Measurements from ENCODE around the gene HGF.

The HGF gene

DNA sequence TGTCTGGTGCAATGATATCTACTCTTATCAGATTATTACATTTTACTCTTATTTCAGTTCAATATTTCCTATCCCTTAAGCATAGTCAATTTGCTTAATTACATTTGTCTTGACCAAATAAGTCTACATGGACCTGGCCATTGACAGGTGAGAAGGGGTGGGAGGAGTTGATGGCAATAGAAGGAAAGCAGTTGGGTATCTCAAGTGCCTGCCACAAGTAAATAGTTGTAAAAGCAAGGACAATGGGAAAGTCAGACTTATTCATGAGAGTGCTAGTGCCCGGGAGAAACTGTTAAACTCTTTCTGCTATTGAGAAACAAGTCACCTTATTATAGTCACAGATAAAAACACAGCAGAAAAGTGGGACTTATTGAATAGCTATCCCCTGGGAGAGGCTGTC, 32.4 kb upstream of the HGF start:
- H3K27me3 ChIP-seq (ENCODE audit: low read length), result no peaks in the 10 kb centered on the region

DNA sequence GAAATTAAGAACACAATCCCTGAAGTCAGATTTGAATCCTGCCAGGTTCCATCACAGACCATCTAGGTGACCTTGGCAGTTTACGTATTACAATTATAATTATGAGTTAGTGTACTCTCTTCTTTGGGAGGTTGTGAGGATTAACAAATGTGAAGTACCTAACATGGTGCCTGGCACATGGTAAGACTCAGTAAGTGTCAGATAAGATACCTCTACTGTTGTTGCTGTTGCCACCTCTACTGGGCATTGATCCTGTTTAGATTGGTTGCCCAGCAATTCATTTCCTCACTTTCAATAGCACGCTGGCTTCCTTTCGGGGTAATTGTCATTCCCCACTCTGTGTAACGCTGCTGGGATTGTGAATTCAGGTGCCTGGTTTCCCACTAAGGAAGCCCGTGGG, 31.7 kb upstream of the HGF start:
- H3K9me2 ChIP-seq (replicated peaks; ENCODE audit: insufficient read depth, low read length), result no peaks in the 10 kb centered on the region
- H3K9ac ChIP-seq (ENCODE audit: low read length), result no peak overlapping the region
- H3K36me3 ChIP-seq (ENCODE audit: low read length), result no peaks in the 10 kb centered on the region
- no peak overlapping the region for H2AFZ ChIP-seq (ENCODE audit: low read depth, low read length, severe bottlenecking)
- no peaks in the 10 kb centered on the region for H3K79me2 ChIP-seq (ENCODE audit: insufficient read depth, low read length)
- no peaks in the 10 kb centered on the region for H4K20me1 ChIP-seq (ENCODE audit: low read depth, low read length)
- no peaks in the 10 kb centered on the region for H3F3A ChIP-seq (ENCODE audit: insufficient read depth)
- no peak for TF ChIP-seq EZH2phosphoT487 (conservative IDR thresholded peaks at IDR 0.05; ENCODE audit: low read length)
- TF ChIP-seq, protein P1, sequence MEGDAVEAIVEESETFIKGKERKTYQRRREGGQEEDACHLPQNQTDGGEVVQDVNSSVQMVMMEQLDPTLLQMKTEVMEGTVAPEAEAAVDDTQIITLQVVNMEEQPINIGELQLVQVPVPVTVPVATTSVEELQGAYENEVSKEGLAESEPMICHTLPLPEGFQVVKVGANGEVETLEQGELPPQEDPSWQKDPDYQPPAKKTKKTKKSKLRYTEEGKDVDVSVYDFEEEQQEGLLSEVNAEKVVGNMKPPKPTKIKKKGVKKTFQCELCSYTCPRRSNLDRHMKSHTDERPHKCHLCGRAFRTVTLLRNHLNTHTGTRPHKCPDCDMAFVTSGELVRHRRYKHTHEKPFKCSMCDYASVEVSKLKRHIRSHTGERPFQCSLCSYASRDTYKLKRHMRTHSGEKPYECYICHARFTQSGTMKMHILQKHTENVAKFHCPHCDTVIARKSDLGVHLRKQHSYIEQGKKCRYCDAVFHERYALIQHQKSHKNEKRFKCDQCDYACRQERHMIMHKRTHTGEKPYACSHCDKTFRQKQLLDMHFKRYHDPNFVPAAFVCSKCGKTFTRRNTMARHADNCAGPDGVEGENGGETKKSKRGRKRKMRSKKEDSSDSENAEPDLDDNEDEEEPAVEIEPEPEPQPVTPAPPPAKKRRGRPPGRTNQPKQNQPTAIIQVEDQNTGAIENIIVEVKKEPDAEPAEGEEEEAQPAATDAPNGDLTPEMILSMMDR (IDR thresholded peaks at IDR 0.05; ENCODE audit: insufficient read depth, low read length, poor library complexity, severe bottlenecking), result no peak
- no peak overlapping the region for H3K27ac ChIP-seq (ENCODE audit: low read depth, low read length)
- H3K27me3 ChIP-seq (ENCODE audit: low read length), result no peaks in the 10 kb centered on the region
- no peak overlapping the region for H3K4me3 ChIP-seq (ENCODE audit: insufficient read depth, low read length, poor library complexity, severe bottlenecking)
- H3K9me3 ChIP-seq (ENCODE audit: insufficient read depth, low read length), result no peaks in the 10 kb centered on the region
- H3K4me2 ChIP-seq (ENCODE audit: low read depth, low read length, poor library complexity, severe bottlenecking), result no peak overlapping the region

More for the DNA sequence above, 32.4 kb upstream of the HGF start:
- H3K4me3 ChIP-seq (ENCODE audit: insufficient read depth, low read length, poor library complexity, severe bottlenecking), result no peak overlapping the region
- no peaks in the 10 kb centered on the region for H3F3A ChIP-seq (ENCODE audit: insufficient read depth)
- no peak overlapping the region for H3K4me2 ChIP-seq (ENCODE audit: low read depth, low read length, poor library complexity, severe bottlenecking)
- H3K9ac ChIP-seq (ENCODE audit: low read length), result no peak overlapping the region
- H4K20me1 ChIP-seq (ENCODE audit: low read depth, low read length), result no peaks in the 10 kb centered on the region
- H3K27ac ChIP-seq (ENCODE audit: low read depth, low read length), result no peak overlapping the region
- no peaks in the 10 kb centered on the region for H3K9me3 ChIP-seq (ENCODE audit: insufficient read depth, low read length)
- H2AFZ ChIP-seq (ENCODE audit: low read depth, low read length, severe bottlenecking), result no peak overlapping the region
- H3K9me2 ChIP-seq (replicated peaks; ENCODE audit: insufficient read depth, low read length), result no peaks in the 10 kb centered on the region
- H3K36me3 ChIP-seq (ENCODE audit: low read length), result no peaks in the 10 kb centered on the region
- H3K79me2 ChIP-seq (ENCODE audit: insufficient read depth, low read length), result no peaks in the 10 kb centered on the region
- no peak for TF ChIP-seq EZH2phosphoT487 (conservative IDR thresholded peaks at IDR 0.05; ENCODE audit: low read length)
- TF ChIP-seq, protein P1 (IDR thresholded peaks at IDR 0.05; ENCODE audit: insufficient read depth, low read length, poor library complexity, severe bottlenecking), result no peak

DNA sequence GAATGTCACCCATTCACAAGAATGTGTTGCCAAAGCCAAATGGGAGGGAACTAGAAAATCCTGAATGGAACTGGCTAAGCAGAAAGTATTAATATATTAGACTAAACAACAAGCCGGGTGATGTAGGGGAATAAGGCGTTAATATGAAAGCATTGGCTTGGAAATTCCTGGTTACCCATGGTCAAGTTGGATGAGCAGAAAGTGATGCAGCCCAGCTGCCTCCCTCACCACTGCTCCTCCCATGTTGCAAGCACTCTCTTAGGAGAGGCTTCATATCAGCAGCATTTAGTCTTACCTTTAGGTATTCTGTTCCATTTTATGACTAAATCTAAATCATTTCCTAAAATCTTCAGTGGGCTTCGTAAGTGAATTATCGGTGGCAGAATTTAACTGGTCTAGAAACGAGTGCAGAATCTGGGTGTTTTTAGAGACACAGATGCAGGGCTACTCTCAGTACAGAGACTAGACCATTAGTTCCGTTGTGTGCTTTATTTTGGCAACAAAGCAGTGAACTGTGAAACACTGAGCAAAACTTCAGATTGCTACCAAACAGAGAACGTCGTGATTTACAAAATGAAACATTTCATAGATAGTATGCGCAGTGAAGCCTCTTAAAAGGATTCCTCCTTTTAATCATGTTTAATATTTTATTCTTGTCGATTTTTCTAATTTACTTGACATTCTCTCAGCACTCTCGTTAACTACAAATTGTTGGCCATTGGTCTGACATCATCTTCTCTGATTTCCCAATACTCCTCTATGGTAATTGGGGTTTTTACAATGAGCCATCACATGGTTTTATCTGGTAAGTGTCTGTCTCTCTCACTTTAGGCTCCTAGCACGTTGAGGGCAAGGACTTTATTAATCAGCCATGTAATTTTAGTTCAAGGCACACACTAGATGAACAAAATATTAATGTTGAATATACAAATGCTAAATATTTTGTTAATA, 22.0 kb upstream of the HGF start:
- H3K9me2 ChIP-seq (replicated peaks; ENCODE audit: insufficient read depth, low read length), result no peaks in the 10 kb centered on the region
- H3K9me3 ChIP-seq (ENCODE audit: insufficient read depth, low read length), result no peaks in the 10 kb centered on the region
- H3K27ac ChIP-seq (ENCODE audit: low read depth, low read length), result no peak overlapping the region
- no peaks in the 10 kb centered on the region for H3K79me2 ChIP-seq (ENCODE audit: insufficient read depth, low read length)
- TF ChIP-seq, protein P1 (IDR thresholded peaks at IDR 0.05; ENCODE audit: insufficient read depth, low read length, poor library complexity, severe bottlenecking), result no peak
- TF ChIP-seq EZH2phosphoT487 (conservative IDR thresholded peaks at IDR 0.05; ENCODE audit: low read length), result no peak
- H3K27me3 ChIP-seq (ENCODE audit: low read length), result no peaks in the 10 kb centered on the region
- H2AFZ ChIP-seq (ENCODE audit: low read depth, low read length, severe bottlenecking), result peak overlapping the region; percentile 20
- peak overlapping the region; percentile 13 for H3K4me3 ChIP-seq (ENCODE audit: insufficient read depth, low read length, poor library complexity, severe bottlenecking)
- no peaks in the 10 kb centered on the region for H4K20me1 ChIP-seq (ENCODE audit: low read depth, low read length)
- H3F3A ChIP-seq (ENCODE audit: insufficient read depth), result no peaks in the 10 kb centered on the region
- H3K4me2 ChIP-seq (ENCODE audit: low read depth, low read length, poor library complexity, severe bottlenecking), result peak overlapping the region; percentile 35
- no peak overlapping the region for H3K9ac ChIP-seq (ENCODE audit: low read length)
- no peaks in the 10 kb centered on the region for H3K36me3 ChIP-seq (ENCODE audit: low read length)
